C4-2B (cell line): ENCODE data around the gene ZNF318.

Source experiments
- H3K27ac ChIP-seq: fragments of 450-650 bp; 2 replicates; pipeline ENCODE4 v1.5.1; 2017
- ZFX ChIP-seq: fragments of 450-650 bp; IDR thresholded peaks from 2 replicates; pipeline ENCODE4 v1.6.1; 2017
- TF ChIP-seq, protein P1 (sequence below): fragments of 450-650 bp; conservative IDR thresholded peaks from 2 replicates; pipeline ENCODE4 v1.5.1; 2017; ENCODE audit warnings: mild to moderate bottlenecking

Gene ZNF318

GRCh38 chr6:43290339-43290904, 79.0 kb downstream of the ZNF318 start:
- no peak overlapping the region for H3K27ac ChIP-seq
- no peak for TF ChIP-seq ZFX
- TF ChIP-seq, protein P1, sequence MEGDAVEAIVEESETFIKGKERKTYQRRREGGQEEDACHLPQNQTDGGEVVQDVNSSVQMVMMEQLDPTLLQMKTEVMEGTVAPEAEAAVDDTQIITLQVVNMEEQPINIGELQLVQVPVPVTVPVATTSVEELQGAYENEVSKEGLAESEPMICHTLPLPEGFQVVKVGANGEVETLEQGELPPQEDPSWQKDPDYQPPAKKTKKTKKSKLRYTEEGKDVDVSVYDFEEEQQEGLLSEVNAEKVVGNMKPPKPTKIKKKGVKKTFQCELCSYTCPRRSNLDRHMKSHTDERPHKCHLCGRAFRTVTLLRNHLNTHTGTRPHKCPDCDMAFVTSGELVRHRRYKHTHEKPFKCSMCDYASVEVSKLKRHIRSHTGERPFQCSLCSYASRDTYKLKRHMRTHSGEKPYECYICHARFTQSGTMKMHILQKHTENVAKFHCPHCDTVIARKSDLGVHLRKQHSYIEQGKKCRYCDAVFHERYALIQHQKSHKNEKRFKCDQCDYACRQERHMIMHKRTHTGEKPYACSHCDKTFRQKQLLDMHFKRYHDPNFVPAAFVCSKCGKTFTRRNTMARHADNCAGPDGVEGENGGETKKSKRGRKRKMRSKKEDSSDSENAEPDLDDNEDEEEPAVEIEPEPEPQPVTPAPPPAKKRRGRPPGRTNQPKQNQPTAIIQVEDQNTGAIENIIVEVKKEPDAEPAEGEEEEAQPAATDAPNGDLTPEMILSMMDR = no peak

DNA sequence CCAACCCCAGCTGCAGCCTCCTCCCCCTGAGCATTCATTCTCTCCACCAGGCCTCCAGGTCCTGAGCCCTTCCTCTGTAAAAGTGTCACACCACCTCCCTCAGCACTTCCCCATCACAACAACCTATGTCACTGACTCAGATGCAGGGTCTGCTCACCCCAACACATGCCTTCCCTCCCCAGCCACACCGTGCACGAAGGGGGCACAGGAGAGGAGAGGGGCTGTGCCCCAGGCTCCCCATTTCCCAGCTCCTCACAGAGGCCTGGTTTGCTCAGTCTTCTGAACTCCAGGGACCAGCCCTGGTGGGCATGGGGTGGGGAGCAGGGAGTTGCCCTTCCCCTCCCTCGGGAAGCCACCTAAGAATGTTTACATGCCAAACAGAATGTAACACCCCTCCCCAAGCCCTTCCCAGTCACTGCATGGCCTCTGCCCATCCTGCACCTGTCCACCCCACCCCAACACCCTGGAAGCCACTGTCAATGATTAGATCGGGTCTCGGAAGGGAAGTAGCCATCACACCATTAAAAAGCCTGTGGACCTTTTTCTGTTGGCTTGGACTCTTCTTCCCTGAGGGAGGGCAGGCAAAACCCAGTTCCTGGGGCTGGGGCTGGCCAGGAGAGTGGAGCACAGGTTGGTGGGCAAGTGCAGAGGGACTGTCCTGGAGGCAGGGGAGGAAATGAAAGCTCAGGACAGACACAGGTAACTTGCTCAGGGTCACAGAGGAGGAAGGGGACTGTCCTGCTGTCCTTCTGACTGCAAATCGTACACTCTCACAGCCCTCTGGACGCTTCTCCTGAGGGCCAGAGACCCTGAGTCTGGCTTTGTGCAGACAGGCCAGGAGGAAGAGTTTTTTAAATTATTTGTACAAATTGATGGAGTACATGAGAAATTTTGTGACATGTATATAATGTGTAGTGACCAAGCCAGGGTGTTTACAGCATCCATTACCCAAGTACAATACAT, 81.4 kb downstream of the ZNF318 start:
- TF ChIP-seq ZFX = no peak
- TF ChIP-seq, protein P1 = no peak
- no peak overlapping the region for H3K27ac ChIP-seq

GRCh38 chr6:43286980-43287716, 82.3 kb downstream of the ZNF318 start:
- H3K27ac ChIP-seq = no peak overlapping the region

DNA sequence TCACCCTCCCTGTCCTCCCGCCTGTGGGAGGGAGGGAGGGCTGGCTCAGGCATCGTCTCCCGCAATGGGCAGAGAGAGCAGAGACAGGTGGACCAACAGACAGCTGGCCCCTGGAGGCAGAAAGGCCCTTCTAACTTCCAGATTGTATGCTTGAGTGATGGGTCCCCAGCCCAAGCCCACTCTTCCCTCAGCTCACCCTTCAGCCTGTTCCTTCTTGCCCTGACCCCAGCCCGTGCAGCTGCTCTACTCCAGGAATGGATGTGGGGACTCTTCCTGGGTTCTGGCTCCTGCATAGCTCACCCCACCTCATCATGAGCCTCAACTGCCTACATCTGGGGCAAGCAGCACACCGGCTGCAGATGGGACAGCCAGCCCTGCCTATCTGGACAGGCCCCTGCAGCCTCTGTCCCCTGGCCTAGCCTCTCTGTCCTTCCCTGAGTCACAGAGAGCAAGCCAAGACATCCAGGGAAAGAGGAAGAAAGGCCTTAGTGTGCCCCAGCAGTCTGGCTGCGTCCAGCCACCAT, 82.9 kb downstream of the ZNF318 start:
- no peak for TF ChIP-seq ZFX
- TF ChIP-seq, protein P1 = no peak
- no peak overlapping the region for H3K27ac ChIP-seq

More at GRCh38 chr6:43286980-43287716, 82.3 kb downstream of the ZNF318 start:
- TF ChIP-seq, protein P1 = no peak
- TF ChIP-seq ZFX = no peak
